GM10266 (cell line): ENCODE data around the gene NBEA.

Experiments used
- DNase-seq: peaks from one replicate; pipeline ENCODE4 v3.0.0; 2012; ENCODE audit errors: extremely low spot score
- CTCF ChIP-seq: IDR thresholded peaks from 2 replicates; pipeline ENCODE4 v1.5.1; 2012; ENCODE audit warnings: mild to moderate bottlenecking, low read depth; ENCODE audit not compliant: control insufficient read depth, insufficient read depth; ENCODE audit errors: missing control alignments

Gene NBEA

GRCh38 chr13:34941835-34942731 is at the start of gene NBEA:
Gene NBEA, plus strand, starts transcription at chr13:34942270. Its CDS starts 551 bp downstream, at chr13:34942821.
- no peak for TF ChIP-seq CTCF
- peak; percentile 86 for DNase-seq

DNA sequence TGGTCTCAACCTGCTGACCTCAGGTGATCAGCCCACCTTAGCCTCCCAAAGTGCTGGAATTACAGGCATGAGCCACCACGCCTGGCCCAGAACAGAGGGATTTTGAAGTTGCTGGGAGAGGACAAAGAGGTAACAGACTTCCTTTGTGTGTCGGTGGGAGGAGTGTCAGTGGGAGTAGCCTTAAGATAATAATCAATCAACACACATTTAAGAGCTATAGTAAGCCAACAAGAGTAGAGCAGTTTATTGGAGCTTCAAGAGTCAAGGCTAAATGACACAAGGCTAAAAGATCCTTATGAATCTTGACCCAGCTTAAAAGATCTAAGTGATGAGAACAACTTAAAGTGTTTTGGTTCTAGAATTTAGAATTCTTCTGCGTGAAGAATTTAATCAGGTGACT is 47.3 kb upstream of the NBEA start:
- TF ChIP-seq CTCF = no peak
- DNase-seq = no peak

- no peak for TF ChIP-seq CTCF
- no peak for DNase-seq
Observed at GRCh38 chr13:34897220-34897619, 44.9 kb upstream of the NBEA start.

GRCh38 chr13:34899888-34900287 is 42.2 kb upstream of the NBEA start:
- no peak for DNase-seq

DNA sequence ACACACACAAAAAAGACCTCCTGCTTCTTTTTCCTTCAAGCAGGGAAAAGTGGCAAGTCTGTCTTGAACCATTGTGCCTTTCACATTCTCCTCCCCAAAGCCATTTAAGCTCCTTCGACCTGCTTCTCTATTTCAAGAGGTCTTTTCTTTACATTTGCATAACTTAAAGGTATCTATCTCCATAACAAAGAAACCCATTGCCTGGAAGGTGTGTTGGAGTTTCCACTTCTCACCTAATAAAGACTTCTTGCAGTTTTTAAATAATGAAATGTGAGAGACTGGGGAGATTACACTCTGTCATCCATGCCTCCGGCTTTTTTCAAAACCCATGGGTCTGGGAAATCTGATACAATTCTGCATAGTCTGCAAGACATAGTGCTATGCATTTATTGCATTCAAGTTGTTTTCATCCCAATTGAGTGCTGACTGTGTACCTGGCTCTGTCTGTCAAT is 41.8 kb upstream of the NBEA start:
- TF ChIP-seq CTCF = no peak

More at GRCh38 chr13:34899888-34900287, 42.2 kb upstream of the NBEA start:
- no peak for TF ChIP-seq CTCF

GRCh38 chr13:34901572-34901971 is 40.5 kb upstream of the NBEA start:
- no peak for TF ChIP-seq CTCF
- no peak for DNase-seq

More for the DNA sequence above, 41.8 kb upstream of the NBEA start:
- no peak for DNase-seq

DNA sequence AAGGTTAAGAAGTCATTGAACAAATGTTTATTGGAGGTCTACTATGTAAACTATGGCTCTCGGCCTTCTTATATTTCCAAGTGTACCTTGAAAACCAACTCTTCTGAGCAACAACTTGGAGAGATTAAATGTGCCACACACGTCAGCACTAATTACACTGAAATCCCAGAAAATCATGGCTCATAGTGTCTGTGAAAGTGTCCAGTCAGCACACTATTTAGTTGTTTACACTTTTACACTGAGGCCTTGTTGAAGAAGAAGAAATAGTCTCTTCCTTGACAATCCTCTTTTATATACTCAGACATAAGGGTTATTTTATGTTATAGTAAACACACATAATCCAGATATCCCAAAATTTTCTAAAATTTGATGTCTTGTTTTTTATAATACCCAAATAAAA is 30.9 kb upstream of the NBEA start:
- TF ChIP-seq CTCF = no peak
- DNase-seq = no peak
